ENCODE data around the gene C2CD3.
"Not testable (repeated sequence)": the region's sequence is repeated elsewhere in the genome, so short reads cannot be mapped to it uniquely, and the experiment has no call there.

Gene C2CD3

GRCh38 chr11:74112877-74113276 lies 57.9 kb downstream of the C2CD3 start:
- no peak for DNase-seq (ENCODE audit: low spot score)

GRCh38 chr11:74106124-74106523 lies 64.7 kb downstream of the C2CD3 start:
- no peak for DNase-seq (ENCODE audit: low spot score)

- no peak for DNase-seq (ENCODE audit: low spot score)
Measured at GRCh38 chr11:74102321-74102720, 68.5 kb downstream of the C2CD3 start.

GRCh38 chr11:74100735-74101134 lies 70.1 kb downstream of the C2CD3 start:
- DNase-seq (ENCODE audit: low spot score): no peak

GRCh38 chr11:74100231-74100630 lies 70.6 kb downstream of the C2CD3 start:
- no peak for DNase-seq (ENCODE audit: low spot score)

- no peak for DNase-seq (ENCODE audit: low spot score)
Measured at GRCh38 chr11:74097686-74098237, 73.0 kb downstream of the C2CD3 start.

- no peak for DNase-seq (ENCODE audit: low spot score)
Measured at GRCh38 chr11:74094393-74094792, 76.4 kb downstream of the C2CD3 start.

GRCh38 chr11:74092425-74092824 lies 78.4 kb downstream of the C2CD3 start:
- no peak for DNase-seq (ENCODE audit: low spot score)

GRCh38 chr11:74091549-74091948 lies 79.3 kb downstream of the C2CD3 start:
- DNase-seq (ENCODE audit: low spot score): no peak

- no peak for DNase-seq (ENCODE audit: low spot score)
Measured at GRCh38 chr11:74090701-74091100, 80.1 kb downstream of the C2CD3 start.

- DNase-seq (ENCODE audit: low spot score): no peak
Measured at GRCh38 chr11:74086242-74086884, 84.4 kb downstream of the C2CD3 start.

GRCh38 chr11:74085542-74085892 lies 85.3 kb downstream of the C2CD3 start:
- peak; percentile 40 for DNase-seq (ENCODE audit: low spot score)

GRCh38 chr11:74084796-74085541 lies 85.8 kb downstream of the C2CD3 start:
- DNase-seq (ENCODE audit: low spot score): no peak

GRCh38 chr11:74083927-74084326 lies 86.9 kb downstream of the C2CD3 start:
- DNase-seq (ENCODE audit: low spot score): not testable (repeated sequence)

GRCh38 chr11:74081428-74081827 lies 89.4 kb downstream of the C2CD3 start:
- DNase-seq (ENCODE audit: low spot score): no peak

GRCh38 chr11:74077193-74077592 lies 93.6 kb downstream of the C2CD3 start:
- DNase-seq (ENCODE audit: low spot score): no peak

- DNase-seq (ENCODE audit: low spot score): no peak
Measured at GRCh38 chr11:74072721-74073120, 98.1 kb downstream of the C2CD3 start.

- DNase-seq (ENCODE audit: low spot score): no peak
Measured at GRCh38 chr11:74072286-74072685, 98.5 kb downstream of the C2CD3 start.

- no peak for DNase-seq (ENCODE audit: low spot score)
Measured at GRCh38 chr11:74070723-74071492, 99.9 kb downstream of the C2CD3 start.

GRCh38 chr11:74069146-74070046 lies 101.4 kb downstream of the C2CD3 start:
- no peak for DNase-seq (ENCODE audit: low spot score)

- DNase-seq (ENCODE audit: low spot score): not testable (repeated sequence)
Measured at GRCh38 chr11:74066663-74067062, 104.1 kb downstream of the C2CD3 start.

GRCh38 chr11:74065534-74065933 lies 105.3 kb downstream of the C2CD3 start:
- not testable (repeated sequence) for DNase-seq (ENCODE audit: low spot score)

Data from putamen (tissue), 1 donor.